HEK293T (cell line): Measurements from ENCODE around the gene IGSF9B.

Experiments
- ELF4 ChIP-seq: fragments of 450-650 bp; IDR thresholded peaks from 2 replicates; pipeline ENCODE4 v1.6.1; 2017; ENCODE audit warnings: antibody characterized with exemption
- FOXK2 ChIP-seq: fragments of 450-650 bp; IDR thresholded peaks from 2 replicates; pipeline ENCODE4 v1.6.1; 2016; ENCODE audit warnings: mild to moderate bottlenecking
- SP1 ChIP-seq: fragments of 450-650 bp; IDR thresholded peaks from 2 replicates; pipeline ENCODE4 v1.6.1; 2017
- TARDBP ChIP-seq: fragments of 450-650 bp; IDR thresholded peaks from 2 replicates; pipeline ENCODE4 v1.6.1; 2016

GRCh38 chr11:133913761-133914160, 43.0 kb downstream of the IGSF9B start:
- TF ChIP-seq TARDBP (no peak), SP1 (no peak), ELF4 (no peak), FOXK2 (no peak)
